Fibroblast of pulmonary artery (primary cell): ENCODE results near the gene TMCO4.

Experiments
- DNase-seq: peaks from one replicate; pipeline ENCODE4 v3.0.0-alpha.2; 2010; ENCODE audit warnings: low read depth
- H3K4me3 ChIP-seq: replicated peaks from 2 replicates; pipeline ENCODE4 v1.5.1; 2011; ENCODE audit warnings: low read depth, mild to moderate bottlenecking, control low read depth, low read length, moderate library complexity
- CTCF ChIP-seq: IDR thresholded peaks from 2 replicates; pipeline ENCODE4 v1.5.1; 2011; ENCODE audit warnings: mild to moderate bottlenecking, control low read depth, low read length, inconsistent platforms; ENCODE audit errors: missing control alignments

TMCO4 gene

GRCh38 chr1:19689856-19690255, 109.9 kb downstream of the TMCO4 start:
- DNase-seq: no peak
- no peak overlapping the region for H3K4me3 ChIP-seq
- no peak for TF ChIP-seq CTCF

GRCh38 chr1:19689085-19689757, 110.5 kb downstream of the TMCO4 start:
- H3K4me3 ChIP-seq: no peak overlapping the region
- DNase-seq: no peak
- no peak for TF ChIP-seq CTCF

- no peak for DNase-seq
- H3K4me3 ChIP-seq: no peak overlapping the region
- TF ChIP-seq CTCF: no peak
These were observed 111.5 kb downstream of the TMCO4 start for GRCh38 chr1:19688041-19688842.

- DNase-seq: no peak
- no peak overlapping the region for H3K4me3 ChIP-seq
- TF ChIP-seq CTCF: no peak
These were observed 112.3 kb downstream of the TMCO4 start for GRCh38 chr1:19687414-19687813.

GRCh38 chr1:19685994-19686393, 113.7 kb downstream of the TMCO4 start:
- TF ChIP-seq CTCF: no peak
- no peak for DNase-seq
- no peak overlapping the region for H3K4me3 ChIP-seq

GRCh38 chr1:19684677-19685076, 115.0 kb downstream of the TMCO4 start:
- no peak overlapping the region for H3K4me3 ChIP-seq
- no peak for TF ChIP-seq CTCF
- DNase-seq: no peak
